PFSK-1 (cell line): ENCODE measurements around the gene CAPZA2.

ENCODE experiments used
- POLR2AphosphoS5 ChIP-seq: IDR thresholded peaks from 2 replicates; pipeline ENCODE4 v1.6.1; 2012; ENCODE audit warnings: low read depth, mild to moderate bottlenecking, control low read depth, low read length, moderate library complexity
- TAF1 ChIP-seq: IDR thresholded peaks from 2 replicates; pipeline ENCODE4 v1.6.1; 2012; ENCODE audit warnings: low read length, control low read depth, borderline replicate concordance; ENCODE audit not compliant: insufficient read depth
- TF ChIP-seq, protein P1 (sequence below), 2 experiments: IDR thresholded peaks; 2 replicates each; pipeline versions ENCODE4 v1.6.1 to v1.8.0; 2011 to 2012; ENCODE audit warnings: low read depth in 2 of 2, low read length in 2 of 2, control low read depth in 1 of 2, inconsistent platforms in 1 of 2, mild to moderate bottlenecking in 1 of 2, moderate library complexity in 1 of 2; ENCODE audit not compliant: insufficient read depth in 1 of 2

DNA sequence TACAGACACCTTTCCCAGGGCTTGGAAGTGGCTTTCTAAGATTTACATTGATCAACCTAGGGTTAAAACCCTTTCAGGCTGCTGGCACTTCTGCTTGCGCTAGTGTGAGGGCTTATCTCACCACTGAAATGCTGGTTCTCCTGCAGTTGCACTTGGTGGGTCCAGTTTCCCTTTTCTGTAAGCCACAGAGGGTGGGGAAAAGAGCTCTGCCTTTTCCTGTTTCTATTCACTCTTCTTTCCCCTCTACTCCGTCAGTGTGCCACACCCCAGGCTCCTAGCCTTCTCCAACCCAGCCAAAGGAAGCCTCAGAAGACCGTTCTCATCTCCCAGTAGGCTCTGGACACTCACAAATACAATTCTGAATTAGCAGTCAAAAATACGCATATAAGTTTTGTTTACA is 19.0 kb upstream of the CAPZA2 start:
- no peak for TF ChIP-seq POLR2AphosphoS5
- TF ChIP-seq, protein P1, sequence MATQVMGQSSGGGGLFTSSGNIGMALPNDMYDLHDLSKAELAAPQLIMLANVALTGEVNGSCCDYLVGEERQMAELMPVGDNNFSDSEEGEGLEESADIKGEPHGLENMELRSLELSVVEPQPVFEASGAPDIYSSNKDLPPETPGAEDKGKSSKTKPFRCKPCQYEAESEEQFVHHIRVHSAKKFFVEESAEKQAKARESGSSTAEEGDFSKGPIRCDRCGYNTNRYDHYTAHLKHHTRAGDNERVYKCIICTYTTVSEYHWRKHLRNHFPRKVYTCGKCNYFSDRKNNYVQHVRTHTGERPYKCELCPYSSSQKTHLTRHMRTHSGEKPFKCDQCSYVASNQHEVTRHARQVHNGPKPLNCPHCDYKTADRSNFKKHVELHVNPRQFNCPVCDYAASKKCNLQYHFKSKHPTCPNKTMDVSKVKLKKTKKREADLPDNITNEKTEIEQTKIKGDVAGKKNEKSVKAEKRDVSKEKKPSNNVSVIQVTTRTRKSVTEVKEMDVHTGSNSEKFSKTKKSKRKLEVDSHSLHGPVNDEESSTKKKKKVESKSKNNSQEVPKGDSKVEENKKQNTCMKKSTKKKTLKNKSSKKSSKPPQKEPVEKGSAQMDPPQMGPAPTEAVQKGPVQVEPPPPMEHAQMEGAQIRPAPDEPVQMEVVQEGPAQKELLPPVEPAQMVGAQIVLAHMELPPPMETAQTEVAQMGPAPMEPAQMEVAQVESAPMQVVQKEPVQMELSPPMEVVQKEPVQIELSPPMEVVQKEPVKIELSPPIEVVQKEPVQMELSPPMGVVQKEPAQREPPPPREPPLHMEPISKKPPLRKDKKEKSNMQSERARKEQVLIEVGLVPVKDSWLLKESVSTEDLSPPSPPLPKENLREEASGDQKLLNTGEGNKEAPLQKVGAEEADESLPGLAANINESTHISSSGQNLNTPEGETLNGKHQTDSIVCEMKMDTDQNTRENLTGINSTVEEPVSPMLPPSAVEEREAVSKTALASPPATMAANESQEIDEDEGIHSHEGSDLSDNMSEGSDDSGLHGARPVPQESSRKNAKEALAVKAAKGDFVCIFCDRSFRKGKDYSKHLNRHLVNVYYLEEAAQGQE (IDR thresholded peaks at IDR 0.05; ENCODE audit: insufficient read depth in 1 of 2, low read depth in 2 of 2, low read length in 2 of 2): no peak
- no peak for TF ChIP-seq TAF1
